H1 (cell line): ENCODE results near the gene MGST3. TPM values are rescaled to one million over a fixed set of nuclear protein-coding genes. Genes with fewer than 3 reads are reported as not detected.

Source experiments
- CREB1 ChIP-seq: IDR thresholded peaks from 2 replicates; pipeline ENCODE4 v1.6.1; 2012; ENCODE audit warnings: inconsistent platforms
- GTF2F1 ChIP-seq: IDR thresholded peaks from 2 replicates; pipeline ENCODE4 v1.6.1; 2012; ENCODE audit warnings: low read depth, low read length, improper control_type of control experiment, borderline replicate concordance
- JUND ChIP-seq: IDR thresholded peaks from 2 replicates; pipeline ENCODE4 v1.6.1; 2011; ENCODE audit warnings: mild to moderate bottlenecking, improper control_type of control experiment, low read length
- KDM4A ChIP-seq: IDR thresholded peaks from one replicate; pipeline ENCODE4 v1.7.1; 2012; ENCODE audit warnings: low read depth, mild to moderate bottlenecking, moderate library complexity, low read length, inconsistent platforms; ENCODE audit not compliant: severe bottlenecking
- PHF8 ChIP-seq: fragments of 200-600 bp; sonication (generic); conservative IDR thresholded peaks from 2 replicates; pipeline ENCODE4 v1.7.1; 2012; ENCODE audit warnings: low read depth, mild to moderate bottlenecking, inconsistent platforms, low read length, moderate library complexity
- SRF ChIP-seq: IDR thresholded peaks from 2 replicates; pipeline ENCODE4 v1.6.1; 2011; ENCODE audit warnings: mild to moderate bottlenecking, low read depth, low read length, moderate library complexity
- SUZ12 ChIP-seq: fragments of 200-600 bp; sonication (generic); IDR thresholded peaks from 2 replicates; pipeline ENCODE4 v1.6.1; 2012; ENCODE audit warnings: mild to moderate bottlenecking, inconsistent platforms, low read length, moderate library complexity, mixed read lengths
- YY1 ChIP-seq: IDR thresholded peaks from 2 replicates; pipeline ENCODE4 v1.6.1; 2011; ENCODE audit warnings: low read depth, mild to moderate bottlenecking, low read length
- polyA plus RNA-seq, 7 experiments: library from polyadenylated mRNA; depleted of rRNA in 3 of 7; stranded (reverse) in 5 of 7; unstranded in 2 of 7; fragments of >200 nt in 5 of 7; fragments of 200-250 nt in 2 of 7; gene quantifications; 1 replicate in 5 of 7; 2 replicates in 1 of 7; 4 replicates in 1 of 7; pipeline versions ENCODE4 v1.2.1 to v1.2.3, GENCODE V29; 2011 to 2013; ENCODE audit warnings: missing spikeins in 2 of 7, mixed read lengths in 2 of 7
- total RNA-seq: library from RNA; stranded (reverse); fragmentation: NEBNext Ultra II Directional; extraction: Animal tissue kit (Norgen Biotek cat#: 25700); gene quantifications from 2 replicates; pipeline ENCODE4 v1.2.1, GENCODE V29; 2021
- TF ChIP-seq, protein P1 (sequence below): IDR thresholded peaks from 2 replicates; pipeline ENCODE4 v1.6.1; 2012; ENCODE audit warnings: inconsistent platforms

MGST3 gene
- total and polyA plus RNA-seq, 2 of the 8 experiments (the other 6 are each of a cell fraction or from before 2014, with no cell fraction given) = 124 to 257 TPM

GRCh38 chr1:165686971-165687433, 56.0 kb downstream of the MGST3 start (continued):
- TF ChIP-seq PHF8 = no peak
- no peak for TF ChIP-seq CREB1
- TF ChIP-seq SUZ12 = no peak
- TF ChIP-seq JUND = no peak
- TF ChIP-seq, protein P1, sequence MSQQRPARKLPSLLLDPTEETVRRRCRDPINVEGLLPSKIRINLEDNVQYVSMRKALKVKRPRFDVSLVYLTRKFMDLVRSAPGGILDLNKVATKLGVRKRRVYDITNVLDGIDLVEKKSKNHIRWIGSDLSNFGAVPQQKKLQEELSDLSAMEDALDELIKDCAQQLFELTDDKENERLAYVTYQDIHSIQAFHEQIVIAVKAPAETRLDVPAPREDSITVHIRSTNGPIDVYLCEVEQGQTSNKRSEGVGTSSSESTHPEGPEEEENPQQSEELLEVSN = no peak
- no peak for TF ChIP-seq SRF
- no peak for TF ChIP-seq GTF2F1
- TF ChIP-seq KDM4A = no peak
- TF ChIP-seq YY1 = no peak
